ENCODE data around the gene TMEM201. TPM values are rescaled to one million over a fixed set of nuclear protein-coding genes. Genes with fewer than 3 reads are reported as not detected.

Gene TMEM201
- total and polyA plus RNA-seq, 4 experiments from 2014 or later: 0.41 to 12.9 (median 7.3) TPM

- intact Hi-C loops (cut with micrococcal nuclease): no loop called here
- Mint-ChIP-seq H3K27ac (peak overlapping the region; percentile 57 to 85 (median 78)), H3K9me3 (no peaks in the 10 kb centered on the region), H3K27me3 (no peaks in the 10 kb centered on the region), H3K4me3 (peak overlapping the region in 7 of 8 donors; percentile 47 to 81 (median 62)), H3K36me3 (peaks cover 17 to 22% of the 10 kb centered on the region in 2 donors), H3K4me1 (peaks cover 33 to 71% (median 49%) of the 10 kb centered on the region in 4 donors)
- H3K27ac ChIP-seq (ENCODE audit: low read depth, low read length): no peak overlapping the region
- H3K4me1 ChIP-seq (ENCODE audit: insufficient read depth, low read length): peaks cover 39% of the 10 kb centered on the region
- ChIA-PET CTCF (ENCODE audit: partially characterized antibody) (interaction anchor here (1.8 to 5.5 kb wide), 3 partner anchors 9 to 77 kb away, joined by 6 to 47 read pairs (median 8); partner anchors contain the start of gene PIK3CD), POLR2A (ENCODE audit: partially characterized antibody) (interaction anchor here (1.1 to 21.8 kb wide), 7 partner anchors 9 to 72 kb away, joined by 3 to 658 read pairs (median 16); partner anchors contain the start of gene PIK3CD)
- H3K4me3 ChIP-seq (ENCODE audit: low read length in 2 of 2): no peak overlapping the region
- no peaks in the 10 kb centered on the region for H3K9me3 ChIP-seq (ENCODE audit: control insufficient read depth in 1 of 2, low read length in 2 of 2)
- H3K27me3 ChIP-seq (ENCODE audit: insufficient read depth, low read length): no peaks in the 10 kb centered on the region
- no peaks in the 10 kb centered on the region for H3K36me3 ChIP-seq (ENCODE audit: insufficient read depth, low read length)
- peak in 1 of 5 donors; percentile 9 for DNase-seq
Measured at GRCh38 chr1:9643351-9644256, 54.9 kb downstream of the TMEM201 start.

GRCh38 chr1:9646037-9646436, 57.3 kb downstream of the TMEM201 start:
- H3K9me3 ChIP-seq (ENCODE audit: control insufficient read depth in 1 of 2, low read length in 2 of 2): no peaks in the 10 kb centered on the region
- Mint-ChIP-seq H3K27ac (peak overlapping the region in 5 of 7 donors; percentile 57 to 82 (median 76)), H3K27me3 (no peaks in the 10 kb centered on the region), H3K36me3 (peaks cover 6 to 7% of the 10 kb centered on the region in 2 donors), H3K9me3 (no peaks in the 10 kb centered on the region), H3K4me3 (no peak overlapping the region), H3K4me1 (peaks cover 25 to 63% (median 39%) of the 10 kb centered on the region in 4 donors)
- H3K4me1 ChIP-seq (ENCODE audit: insufficient read depth, low read length): peaks cover 32% of the 10 kb centered on the region
- no peak for DNase-seq
- CTCF ChIA-PET (ENCODE audit: partially characterized antibody): interaction anchor here (1.1 kb wide), 1 partner anchor 57 kb away, joined by 3 read pairs; no protein-coding TSS in a partner anchor
- H3K4me3 ChIP-seq (ENCODE audit: low read length in 2 of 2): no peak overlapping the region
- intact Hi-C loops (cut with micrococcal nuclease): no loop called here
- no peak overlapping the region for H3K27ac ChIP-seq (ENCODE audit: low read depth, low read length)
- H3K27me3 ChIP-seq (ENCODE audit: insufficient read depth, low read length): no peaks in the 10 kb centered on the region
- no peaks in the 10 kb centered on the region for H3K36me3 ChIP-seq (ENCODE audit: insufficient read depth, low read length)
- POLR2A ChIA-PET (ENCODE audit: partially characterized antibody): interaction anchor here (2.3 to 9.8 kb wide), 4 partner anchors 11 to 70 kb away, joined by 5 to 147 read pairs (median 12); no protein-coding TSS in a partner anchor

GRCh38 chr1:9648171-9648570, 59.5 kb downstream of the TMEM201 start:
- H3K36me3 ChIP-seq (ENCODE audit: insufficient read depth, low read length): no peaks in the 10 kb centered on the region
- H3K9me3 ChIP-seq (ENCODE audit: control insufficient read depth in 1 of 2, low read length in 2 of 2): no peaks in the 10 kb centered on the region
- intact Hi-C loops (cut with micrococcal nuclease): no loop called here
- no peaks in the 10 kb centered on the region for H3K27me3 ChIP-seq (ENCODE audit: insufficient read depth, low read length)
- no peak overlapping the region for H3K4me3 ChIP-seq (ENCODE audit: low read length in 2 of 2)
- Mint-ChIP-seq H3K27ac (peak overlapping the region in 2 of 7 donors; percentile 37 to 42), H3K9me3 (peaks cover 0 to 1% (median 0%) of the 10 kb centered on the region in 8 donors), H3K36me3 (peaks cover 0 to 10% of the 10 kb centered on the region in 2 donors), H3K27me3 (no peaks in the 10 kb centered on the region), H3K4me3 (no peak overlapping the region), H3K4me1 (peaks cover 22 to 54% (median 38%) of the 10 kb centered on the region in 4 donors)
- ChIA-PET CTCF (ENCODE audit: partially characterized antibody) (interaction anchor here (1.3 kb wide), 1 partner anchor 22 kb away, joined by 7 read pairs; no protein-coding TSS in a partner anchor), POLR2A (ENCODE audit: partially characterized antibody) (interaction anchor here (1.3 to 12.7 kb wide), 3 partner anchors 10 to 19 kb away, joined by 4 to 658 read pairs (median 147); no protein-coding TSS in a partner anchor)
- DNase-seq: no peak
- H3K27ac ChIP-seq (ENCODE audit: low read depth, low read length): no peak overlapping the region
- H3K4me1 ChIP-seq (ENCODE audit: insufficient read depth, low read length): peaks cover 27% of the 10 kb centered on the region

- H3K9me3 ChIP-seq (ENCODE audit: control insufficient read depth in 1 of 2, low read length in 2 of 2): no peaks in the 10 kb centered on the region
- intact Hi-C loops (cut with micrococcal nuclease): loop anchor here (5.0 kb wide), 1 partner anchor 53 kb away; no protein-coding TSS in a partner anchor
Measured at GRCh38 chr1:9649769-9650168, 61.1 kb downstream of the TMEM201 start.

GRCh38 chr1:9651220-9651564, 62.5 kb downstream of the TMEM201 start:
- peak overlapping the region; percentile 99 to 100 (median 100) for H3K4me3 Mint-ChIP-seq
- Histone ChIP-seq H3K4me1 (ENCODE audit: insufficient read depth, low read length) (peaks cover 40% of the 10 kb centered on the region), H3K27me3 (ENCODE audit: insufficient read depth, low read length) (no peaks in the 10 kb centered on the region), H3K4me3 (ENCODE audit: low read length in 2 of 2) (peak overlapping the region; percentile 84 to 96), H3K27ac (ENCODE audit: low read depth, low read length) (peak overlapping the region; percentile 71), H3K36me3 (ENCODE audit: insufficient read depth, low read length) (no peaks in the 10 kb centered on the region), H3K9me3 (ENCODE audit: control insufficient read depth in 1 of 2, low read length in 2 of 2) (no peaks in the 10 kb centered on the region)
- intact Hi-C loops (cut with micrococcal nuclease): loop anchor here (5.0 kb wide), 1 partner anchor 51 kb away; no protein-coding TSS in a partner anchor
- peak overlapping the region; percentile 95 to 100 (median 97) for H3K27ac Mint-ChIP-seq
- no peaks in the 10 kb centered on the region for H3K27me3 Mint-ChIP-seq
- H3K9me3 Mint-ChIP-seq: peaks cover 0 to 1% (median 0%) of the 10 kb centered on the region in 8 donors
- H3K36me3 Mint-ChIP-seq: peaks cover 0 to 28% of the 10 kb centered on the region in 2 donors
- DNase-seq: peak in 1 of 5 donors; percentile 13
- H3K4me1 Mint-ChIP-seq: peaks cover 24 to 63% (median 44%) of the 10 kb centered on the region in 4 donors
- ChIA-PET CTCF (ENCODE audit: partially characterized antibody) (interaction anchor here (1.2 to 7.8 kb wide), 2 partner anchors 13 to 23 kb away, joined by 4 to 142 read pairs; no protein-coding TSS in a partner anchor), POLR2A (ENCODE audit: partially characterized antibody) (interaction anchor here (1.0 to 12.7 kb wide), 11 partner anchors 13 to 217 kb away, joined by 3 to 658 read pairs (median 24); partner anchors contain the start of gene CLSTN1)

More at GRCh38 chr1:9649769-9650168, 61.1 kb downstream of the TMEM201 start:
- peak overlapping the region in 7 of 8 donors; percentile 33 to 100 (median 55) for H3K4me3 Mint-ChIP-seq
- no peaks in the 10 kb centered on the region for H3K27me3 Mint-ChIP-seq
- H3K27ac ChIP-seq (ENCODE audit: low read depth, low read length): no peak overlapping the region
- POLR2A ChIA-PET (ENCODE audit: partially characterized antibody): interaction anchor here (0.6 to 12.7 kb wide), 5 partner anchors 15 to 65 kb away, joined by 4 to 658 read pairs (median 155); no protein-coding TSS in a partner anchor
- H3K4me1 ChIP-seq (ENCODE audit: insufficient read depth, low read length): peaks cover 27% of the 10 kb centered on the region
- H3K36me3 ChIP-seq (ENCODE audit: insufficient read depth, low read length): no peaks in the 10 kb centered on the region
- H3K9me3 Mint-ChIP-seq: peaks cover 0 to 1% (median 0%) of the 10 kb centered on the region in 8 donors
- peaks cover 19 to 54% (median 36%) of the 10 kb centered on the region in 4 donors for H3K4me1 Mint-ChIP-seq
- H3K36me3 Mint-ChIP-seq: peaks cover 0 to 23% of the 10 kb centered on the region in 2 donors
- H3K4me3 ChIP-seq (ENCODE audit: low read length in 2 of 2): no peak overlapping the region
- CTCF ChIA-PET (ENCODE audit: partially characterized antibody): interaction anchor here (7.8 kb wide), 1 partner anchor 21 kb away, joined by 142 read pairs; no protein-coding TSS in a partner anchor
- H3K27ac Mint-ChIP-seq: peak overlapping the region in 6 of 7 donors; percentile 25 to 97 (median 72)
- DNase-seq: no peak
- H3K27me3 ChIP-seq (ENCODE audit: insufficient read depth, low read length): no peaks in the 10 kb centered on the region

DNA sequence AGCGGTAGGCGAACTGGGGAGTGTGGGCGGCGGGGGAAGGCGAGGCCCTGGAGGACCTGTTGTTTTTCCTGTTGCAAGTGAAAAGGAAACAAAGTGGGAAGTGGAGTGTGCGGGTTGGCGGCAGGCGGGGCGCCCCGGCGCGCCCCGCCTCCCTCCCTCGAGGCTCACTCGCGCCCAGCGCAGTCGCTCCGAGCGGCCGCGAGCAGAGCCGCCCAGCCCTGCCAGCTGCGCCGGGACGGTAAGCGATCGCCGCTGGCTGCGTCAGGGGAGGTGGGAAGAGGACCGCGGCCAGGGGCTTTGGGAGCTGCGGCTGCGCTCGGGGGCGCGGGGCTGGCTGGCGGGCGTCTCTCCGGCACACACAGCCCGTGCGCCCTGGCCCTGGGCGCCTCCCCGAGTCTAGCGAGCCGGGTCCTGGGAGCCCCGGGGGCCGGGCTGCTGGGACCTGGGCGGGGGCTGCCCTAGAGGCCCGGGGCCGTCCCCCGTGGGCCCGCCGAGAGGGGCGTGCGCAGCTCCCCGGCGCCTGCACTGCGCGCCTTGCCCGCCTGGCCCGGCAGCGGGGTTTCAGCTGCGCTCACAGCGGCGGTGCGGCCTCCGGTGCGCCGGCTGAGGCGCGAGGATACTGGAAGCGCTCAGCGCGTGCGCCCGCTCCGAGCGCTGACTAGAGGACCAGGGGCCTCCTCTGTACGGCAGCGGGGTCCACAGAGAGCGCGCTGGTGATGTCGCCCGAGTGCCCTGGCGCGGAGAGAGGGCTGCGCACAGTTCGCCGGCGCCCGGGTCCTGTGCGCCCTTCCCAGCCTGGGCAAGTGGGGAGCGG, 63.1 kb downstream of the TMEM201 start, which contains the start of gene PIK3CD:
Gene PIK3CD (plus strand): TSS at position 167 of the 814 bp plus-strand sequence. CDS start 58,725 bp downstream, outside the sequence.
- Histone ChIP-seq H3K36me3 (ENCODE audit: insufficient read depth, low read length) (no peaks in the 10 kb centered on the region), H3K27ac (ENCODE audit: low read depth, low read length) (peak within 1 kb of the TSS; percentile 71), H3K4me3 (ENCODE audit: low read length in 2 of 2) (peak within 1 kb of the TSS; percentile 84 to 96), H3K9me3 (ENCODE audit: control insufficient read depth in 1 of 2, low read length in 2 of 2) (no peaks in the 10 kb centered on the region), H3K4me1 (ENCODE audit: insufficient read depth, low read length) (peaks cover 46% of the 10 kb centered on the region), H3K27me3 (ENCODE audit: insufficient read depth, low read length) (no peaks in the 10 kb centered on the region)
- Mint-ChIP-seq H3K27me3 (no peaks in the 10 kb centered on the region), H3K36me3 (peaks cover 0 to 29% of the 10 kb centered on the region in 2 donors), H3K4me3 (peak within 1 kb of the TSS; percentile 100), H3K9me3 (peaks cover 0 to 1% (median 0%) of the 10 kb centered on the region in 8 donors), H3K27ac (peak within 1 kb of the TSS; percentile 97 to 100 (median 98)), H3K4me1 (peaks cover 23 to 65% (median 45%) of the 10 kb centered on the region in 4 donors)
- ChIA-PET CTCF (ENCODE audit: partially characterized antibody) (interaction anchor here (0.7 to 7.8 kb wide), 8 partner anchors 8 to 148 kb away, joined by 3 to 142 read pairs (median 6); no protein-coding TSS in a partner anchor), POLR2A (ENCODE audit: partially characterized antibody) (interaction anchor here (0.6 to 12.7 kb wide), 16 partner anchors 13 to 259 kb away, joined by 3 to 658 read pairs (median 4); partner anchors contain the start of genes CLSTN1 and CTNNBIP1)
- peak in 3 of 5 donors; percentile 34 to 59 (median 36) for DNase-seq
- intact Hi-C loops (cut with micrococcal nuclease): loop anchor here (1.0 to 5.0 kb wide), 4 partner anchors 22 to 65 kb away; no protein-coding TSS in a partner anchor

Data from CD4-positive, alpha-beta memory T cell (primary cell).